Fibroblast of the aortic adventitia (primary cell): ENCODE results near the gene EMCN. TPM values are rescaled to one million over a fixed set of nuclear protein-coding genes. Genes with fewer than 3 reads are reported as not detected.

Source experiments
- DNase-seq: peaks from one replicate; pipeline ENCODE4 v3.0.0-alpha.2; 2010; ENCODE audit warnings: low read depth
- H3K4me3 ChIP-seq: 2 replicates; pipeline ENCODE4 v1.5.1; 2011; ENCODE audit warnings: low read depth, mild to moderate bottlenecking, control low read depth, low read length, moderate library complexity
- CTCF ChIP-seq: IDR thresholded peaks from 2 replicates; pipeline ENCODE4 v1.5.1; 2011; ENCODE audit warnings: mild to moderate bottlenecking, low read length, control low read depth, inconsistent platforms; ENCODE audit not compliant: insufficient read depth
- total RNA-seq: library from RNA; depleted of rRNA; stranded (reverse); fragments of >200 nt; gene quantifications from 2 replicates; pipeline ENCODE4 v1.2.3, GENCODE V29; 2012; ENCODE audit warnings: low replicate concordance

The EMCN gene
- total RNA-seq, 1 donor, result 0.99 TPM

DNA sequence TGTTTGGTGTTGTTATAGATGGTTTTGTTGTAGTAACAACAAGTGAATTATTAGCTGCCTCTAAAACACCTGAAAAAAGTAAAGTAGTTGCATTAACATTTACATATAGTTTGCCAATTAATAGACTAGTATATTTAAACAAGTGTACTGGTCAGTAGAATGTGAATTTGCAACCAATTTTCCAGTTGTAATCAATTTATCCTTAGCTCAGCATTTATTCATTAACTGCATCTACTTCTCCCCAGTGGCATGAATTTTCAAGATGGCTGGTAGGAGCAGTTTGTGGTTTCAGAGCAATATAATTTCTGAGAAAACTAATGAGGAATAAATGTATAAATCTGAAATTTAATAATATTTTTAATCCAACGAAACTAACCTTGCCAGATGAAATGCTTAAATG is 37.9 kb downstream of the EMCN start:
- TF ChIP-seq CTCF, result no peak
- H3K4me3 ChIP-seq, result no peak overlapping the region
- DNase-seq, result no peak

GRCh38 chr4:100469555-100469954 is 48.3 kb downstream of the EMCN start:
- H3K4me3 ChIP-seq, result no peak overlapping the region
- no peak for TF ChIP-seq CTCF
- no peak for DNase-seq

DNA sequence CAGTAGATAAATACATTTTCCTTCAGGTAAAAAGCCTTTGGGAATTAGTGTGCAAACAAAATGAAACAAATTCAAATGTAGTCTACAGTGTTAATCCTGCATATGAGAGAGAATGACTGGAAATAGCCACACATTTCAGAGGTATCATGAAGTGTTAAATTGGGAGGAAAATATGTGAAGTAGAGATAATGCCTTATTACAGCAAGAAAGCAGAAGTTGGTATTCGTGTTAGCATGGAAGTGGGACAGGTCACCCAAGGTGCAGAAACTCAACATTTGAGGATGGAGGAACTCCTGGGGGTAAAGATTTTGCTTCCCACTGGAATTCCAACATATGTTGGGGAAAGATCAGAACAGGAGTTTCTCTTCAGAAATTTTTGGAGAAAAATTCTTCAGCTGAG is 51.3 kb downstream of the EMCN start:
- TF ChIP-seq CTCF, result no peak
- no peak for DNase-seq
- no peak overlapping the region for H3K4me3 ChIP-seq

DNA sequence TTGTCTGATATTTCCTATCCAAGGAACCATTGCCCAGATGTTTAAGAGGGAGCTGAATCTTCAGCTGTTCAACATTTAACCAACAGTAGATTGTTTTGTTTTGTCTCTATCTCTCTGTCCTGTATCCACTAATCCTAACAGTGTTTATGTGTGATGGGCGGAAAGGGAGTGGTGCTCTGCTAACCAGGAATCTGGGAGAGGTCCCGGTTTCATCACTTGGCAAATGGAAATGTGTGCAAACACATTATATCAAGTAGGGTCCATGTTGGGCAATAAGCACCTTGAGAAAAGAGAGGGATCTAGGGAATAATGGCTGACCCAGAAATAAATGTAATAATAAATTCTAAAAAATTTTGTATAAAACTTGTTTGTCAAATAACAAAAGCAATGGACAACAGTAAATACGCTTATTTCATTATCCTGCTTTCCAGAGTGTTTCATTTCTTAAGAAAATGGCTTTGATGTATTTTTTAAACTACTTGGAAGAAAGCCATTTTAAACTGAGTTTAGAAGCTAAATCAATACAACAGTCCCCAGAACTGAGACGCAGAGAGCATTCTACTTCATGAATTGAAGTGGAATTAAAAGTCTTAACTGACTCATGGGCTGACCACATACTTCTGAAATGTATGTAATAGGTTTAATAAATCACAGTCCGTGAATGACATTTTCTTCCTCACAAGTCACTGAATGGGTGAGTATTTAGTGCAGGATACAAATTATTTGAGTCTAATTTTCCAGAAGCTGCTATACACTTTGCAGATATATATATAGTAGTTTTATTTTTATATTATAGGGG is 55.8 kb downstream of the EMCN start:
- TF ChIP-seq CTCF, result no peak
- DNase-seq, result peak; percentile 28
- no peak overlapping the region for H3K4me3 ChIP-seq

- DNase-seq, result peak; percentile 6
- H3K4me3 ChIP-seq, result no peak overlapping the region
Measured at GRCh38 chr4:100450449-100450848, 67.4 kb downstream of the EMCN start.

GRCh38 chr4:100431416-100431815 is 86.4 kb downstream of the EMCN start:
- H3K4me3 ChIP-seq, result no peak overlapping the region
- DNase-seq, result no peak
- no peak for TF ChIP-seq CTCF

More at GRCh38 chr4:100450449-100450848, 67.4 kb downstream of the EMCN start:
- TF ChIP-seq CTCF, result no peak

- no peak for DNase-seq
- TF ChIP-seq CTCF, result no peak
- H3K4me3 ChIP-seq, result no peak overlapping the region
Measured at GRCh38 chr4:100430451-100430850, 87.4 kb downstream of the EMCN start.
